IPS DF 6.9 (cell line): ENCODE results near the gene KRTAP4-2.
"Not testable (repeated sequence)": the region's sequence is repeated elsewhere in the genome, so short reads cannot be mapped to it uniquely, and the experiment has no call there.

Experiments used
- DNase-seq: peaks from one replicate; pipeline ENCODE4 v3.0.0-alpha.2; 2013; ENCODE audit warnings: low read depth, low spot score
- H3K27ac ChIP-seq: one replicate; pipeline ENCODE4 v1.5.1; 2013; ENCODE audit warnings: low read length, control low read depth
- H3K27me3 ChIP-seq: 2 replicates; pipeline ENCODE4 v1.6.1; 2013; ENCODE audit warnings: mild to moderate bottlenecking, low read length; ENCODE audit not compliant: control insufficient read depth, insufficient read depth
- H3K36me3 ChIP-seq: 2 replicates; pipeline ENCODE4 v1.6.1; 2013; ENCODE audit warnings: low read length; ENCODE audit not compliant: control insufficient read depth, insufficient read depth
- H3K4me1 ChIP-seq: 2 replicates; pipeline ENCODE4 v1.6.1; 2013; ENCODE audit warnings: low read length; ENCODE audit not compliant: control insufficient read depth, insufficient read depth
- H3K4me3 ChIP-seq: 2 replicates; pipeline ENCODE4 v1.5.1; 2013; ENCODE audit warnings: mild to moderate bottlenecking, low read length
- H3K9me3 ChIP-seq: 2 replicates; pipeline ENCODE4 v1.6.1; 2013; ENCODE audit warnings: low read length, inconsistent platforms; ENCODE audit not compliant: control insufficient read depth, insufficient read depth
- WGBS: extraction: QIAGEN DNeasy Blood & Tissue Kit; methylation state at CpG from one replicate; pipeline ENCODE4 v1.1.7; 2013; ENCODE audit warnings: mixed read lengths, missing lambda C conversion rate; ENCODE audit not compliant: insufficient read length, insufficient coverage; 5-methylcytosine and 5-hydroxymethylcytosine counted together

The KRTAP4-2 gene

GRCh38 chr17:41177727-41178271 lies at the start of gene KRTAP4-2:
KRTAP4-2 (minus strand) TSS chr17:41178221; CDS start chr17:41178164, 57 bp downstream.
- WGBS, result no CpG with 5 or more reads among the region's 7 CpGs

GRCh38 chr17:41226598-41227095 lies 48.6 kb upstream of the KRTAP4-2 start, which contains the start of gene KRTAP9-2:
KRTAP9-2 (plus strand) TSS chr17:41226648; CDS start chr17:41226655, 7 bp downstream.
- H3K9me3 ChIP-seq, H3K27ac ChIP-seq: not testable (repeated sequence)
- WGBS, result no CpG with 5 or more reads among the region's 4 CpGs

More at GRCh38 chr17:41177727-41178271, at the start of gene KRTAP4-2:
- Histone ChIP-seq H3K4me1 (no peaks in the 10 kb centered on the region; the same call in 1 of the 2 replicates), H3K9me3 (no peaks in the 10 kb centered on the region), H3K36me3 (no peaks in the 10 kb centered on the region), H3K4me3 (no peak within 1 kb of the TSS), H3K27me3 (no peaks in the 10 kb centered on the region), H3K27ac (no peak within 1 kb of the TSS)
- DNase-seq, result no peak

GRCh38 chr17:41226051-41226450 lies 48.0 kb upstream of the KRTAP4-2 start:
- no CpG with 5 or more reads among the region's 6 CpGs for WGBS
- Histone ChIP-seq H3K36me3 (no peaks in the 10 kb centered on the region), H3K27ac (no peak overlapping the region), H3K9me3 (no peaks in the 10 kb centered on the region), H3K27me3 (no peaks in the 10 kb centered on the region), H3K4me3 (no peak overlapping the region), H3K4me1 (no peaks in the 10 kb centered on the region)
- DNase-seq, result no peak

More at GRCh38 chr17:41226598-41227095, 48.6 kb upstream of the KRTAP4-2 start, which contains the start of gene KRTAP9-2:
- DNase-seq, H3K4me3 ChIP-seq, H3K4me1 ChIP-seq, H3K36me3 ChIP-seq, H3K27me3 ChIP-seq: not testable (repeated sequence)

GRCh38 chr17:41223821-41224220 lies 45.8 kb upstream of the KRTAP4-2 start:
- WGBS, result no CpG with 5 or more reads among the region's 2 CpGs
- H3K4me3 ChIP-seq, result no peak overlapping the region
- H3K4me1 ChIP-seq, result no peaks in the 10 kb centered on the region
- H3K9me3 ChIP-seq, result no peaks in the 10 kb centered on the region
- H3K27ac ChIP-seq, result no peak overlapping the region
- no peaks in the 10 kb centered on the region for H3K27me3 ChIP-seq
- DNase-seq, result no peak
- no peaks in the 10 kb centered on the region for H3K36me3 ChIP-seq

- H3K4me1 ChIP-seq, result no peaks in the 10 kb centered on the region
- no peak overlapping the region for H3K4me3 ChIP-seq
- H3K36me3 ChIP-seq, result no peaks in the 10 kb centered on the region
- no peaks in the 10 kb centered on the region for H3K9me3 ChIP-seq
- H3K27ac ChIP-seq, result no peak overlapping the region
- no peaks in the 10 kb centered on the region for H3K27me3 ChIP-seq
- DNase-seq, result no peak
- no CpG with 5 or more reads among the region's 1 CpG for WGBS
Observed at GRCh38 chr17:41215681-41216080, 37.7 kb upstream of the KRTAP4-2 start.

- no CpG with 5 or more reads among the region's 7 CpGs for WGBS
Observed at GRCh38 chr17:41212524-41213169, 34.6 kb upstream of the KRTAP4-2 start.

GRCh38 chr17:41211845-41212466 lies 33.9 kb upstream of the KRTAP4-2 start:
- no peaks in the 10 kb centered on the region for H3K36me3 ChIP-seq
- no peaks in the 10 kb centered on the region for H3K4me1 ChIP-seq
- H3K27me3 ChIP-seq, result no peaks in the 10 kb centered on the region
- H3K4me3 ChIP-seq, result no peak overlapping the region
- no peaks in the 10 kb centered on the region for H3K9me3 ChIP-seq
- H3K27ac ChIP-seq, result no peak overlapping the region
- DNase-seq, result no peak
- WGBS, result no CpG with 5 or more reads among the region's 1 CpG

More at GRCh38 chr17:41212524-41213169, 34.6 kb upstream of the KRTAP4-2 start:
- no peaks in the 10 kb centered on the region for H3K36me3 ChIP-seq
- no peaks in the 10 kb centered on the region for H3K27me3 ChIP-seq
- DNase-seq, result no peak
- H3K4me3 ChIP-seq, result no peak overlapping the region
- H3K9me3 ChIP-seq, result no peaks in the 10 kb centered on the region
- no peaks in the 10 kb centered on the region for H3K4me1 ChIP-seq
- no peak overlapping the region for H3K27ac ChIP-seq

GRCh38 chr17:41199421-41200078 lies 21.5 kb upstream of the KRTAP4-2 start:
- H3K27me3 ChIP-seq, result no peaks in the 10 kb centered on the region
- H3K36me3 ChIP-seq, result no peaks in the 10 kb centered on the region
- no peak overlapping the region for H3K4me3 ChIP-seq
- no peak overlapping the region for H3K27ac ChIP-seq
- H3K9me3 ChIP-seq, result no peaks in the 10 kb centered on the region
- no peak for DNase-seq
- H3K4me1 ChIP-seq, result no peaks in the 10 kb centered on the region
- no CpG with 5 or more reads among the region's 5 CpGs for WGBS

GRCh38 chr17:41196068-41196467 lies 18.0 kb upstream of the KRTAP4-2 start:
- no peaks in the 10 kb centered on the region for H3K4me1 ChIP-seq
- WGBS, result no CpG with 5 or more reads among the region's 1 CpG
- H3K27me3 ChIP-seq, result no peaks in the 10 kb centered on the region
- no peaks in the 10 kb centered on the region for H3K9me3 ChIP-seq
- no peak for DNase-seq
- no peak overlapping the region for H3K27ac ChIP-seq
- no peak overlapping the region for H3K4me3 ChIP-seq
- H3K36me3 ChIP-seq, result no peaks in the 10 kb centered on the region

GRCh38 chr17:41190328-41190727 lies 12.3 kb upstream of the KRTAP4-2 start:
- H3K4me1 ChIP-seq, result peaks cover 2% of the 10 kb centered on the region; the same call in 1 of the 2 replicates
- WGBS, result no CpG with 5 or more reads among the region's 3 CpGs

More at GRCh38 chr17:41190328-41190727, 12.3 kb upstream of the KRTAP4-2 start:
- Histone ChIP-seq H3K36me3 (no peaks in the 10 kb centered on the region), H3K9me3 (no peaks in the 10 kb centered on the region), H3K27ac (no peak overlapping the region), H3K4me3 (no peak overlapping the region), H3K27me3 (no peaks in the 10 kb centered on the region)
- no peak for DNase-seq
